Measurements from ENCODE around the gene PTGR1.
"Not testable (repeated sequence)": the region's sequence is repeated elsewhere in the genome, so short reads cannot be mapped to it uniquely, and the experiment has no call there.

Gene PTGR1

DNA sequence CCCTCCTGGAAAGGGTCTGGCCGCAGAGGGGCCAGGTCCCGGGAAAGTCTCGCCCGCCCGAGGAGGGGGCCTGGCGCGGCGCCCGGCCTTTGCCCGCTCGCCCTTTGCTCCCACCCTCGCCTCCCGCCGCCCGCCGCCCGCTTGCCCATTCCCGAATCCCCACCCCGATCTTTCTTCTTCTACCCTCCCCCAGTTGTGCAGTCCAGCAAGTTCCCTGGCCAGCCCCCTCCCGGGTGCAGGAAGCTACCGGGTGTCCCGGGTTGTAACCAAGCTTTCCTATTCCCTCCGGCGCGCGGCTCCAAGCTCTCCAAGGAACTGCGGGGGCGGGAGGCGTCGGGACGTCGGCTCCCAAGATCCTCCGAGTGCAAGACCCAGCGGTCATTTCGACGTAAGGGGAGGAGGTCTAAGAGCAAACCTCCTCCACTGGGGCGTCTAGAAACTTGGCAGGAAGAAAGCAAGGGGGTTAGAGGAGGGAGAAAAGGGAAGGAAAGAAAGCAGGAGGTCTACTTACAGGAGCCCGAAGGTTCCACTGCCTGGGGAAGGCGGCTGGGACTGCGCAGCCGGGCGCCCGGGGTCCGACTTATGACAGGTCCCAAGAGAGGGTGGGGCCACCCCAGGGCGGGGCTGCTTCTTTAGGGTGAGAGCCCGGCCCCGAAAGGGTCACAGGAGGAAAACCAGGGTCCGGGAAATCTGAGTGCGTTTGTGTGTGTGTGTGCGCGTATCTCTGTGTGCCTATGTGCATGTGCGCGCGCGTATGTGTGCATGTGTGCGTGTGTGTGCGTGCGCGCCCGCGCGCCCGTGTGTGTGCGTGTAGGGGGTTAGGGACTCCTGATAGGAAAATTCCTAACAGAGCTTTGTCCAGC is at the start of gene PTGR1:
TSS of gene PTGR1 (minus strand) at position 556 of the 863 bp plus-strand sequence. CDS start 2,225 bp downstream, outside the sequence.
- DNase-seq: no peak

DNA sequence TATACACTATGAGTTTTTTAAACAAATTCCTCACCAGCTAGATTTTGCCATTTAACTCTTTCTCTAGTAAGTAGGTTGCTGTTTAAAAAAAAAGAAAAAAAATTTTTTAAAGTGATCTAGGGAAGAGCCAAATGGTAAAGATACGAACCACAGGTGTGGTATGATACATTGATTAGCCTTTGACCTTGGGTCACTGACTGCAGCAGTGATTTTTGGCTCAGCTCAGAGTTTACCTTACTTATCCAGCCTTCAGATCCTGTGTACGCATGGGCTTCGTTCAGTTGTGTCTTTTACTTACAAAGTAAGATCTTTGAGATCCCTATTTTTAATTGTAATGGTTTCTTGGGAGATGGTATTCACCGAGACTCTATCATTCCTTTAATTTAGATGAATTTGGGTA is 49.6 kb upstream of the PTGR1 start:
- DNase-seq: no peak

DNA sequence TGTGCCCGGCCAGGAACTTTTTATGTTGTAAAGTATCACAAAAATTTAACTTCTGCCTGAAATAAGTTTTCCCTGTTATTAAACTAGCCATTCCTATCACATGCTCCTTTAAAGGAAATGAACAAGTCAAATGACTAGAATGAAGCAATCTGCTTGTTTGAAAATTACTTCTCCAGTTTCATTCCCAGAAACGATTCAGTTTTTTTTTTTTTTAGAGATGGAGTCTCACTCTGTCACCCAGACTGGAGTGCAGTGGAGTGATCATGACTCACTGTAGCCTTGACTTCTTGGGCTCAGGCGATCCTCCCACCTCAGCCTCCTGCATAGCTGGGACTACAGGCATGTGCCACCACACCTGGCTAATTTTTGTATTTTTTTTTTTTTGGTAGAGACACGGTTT is 48.6 kb upstream of the PTGR1 start:
- no peak for DNase-seq

DNA sequence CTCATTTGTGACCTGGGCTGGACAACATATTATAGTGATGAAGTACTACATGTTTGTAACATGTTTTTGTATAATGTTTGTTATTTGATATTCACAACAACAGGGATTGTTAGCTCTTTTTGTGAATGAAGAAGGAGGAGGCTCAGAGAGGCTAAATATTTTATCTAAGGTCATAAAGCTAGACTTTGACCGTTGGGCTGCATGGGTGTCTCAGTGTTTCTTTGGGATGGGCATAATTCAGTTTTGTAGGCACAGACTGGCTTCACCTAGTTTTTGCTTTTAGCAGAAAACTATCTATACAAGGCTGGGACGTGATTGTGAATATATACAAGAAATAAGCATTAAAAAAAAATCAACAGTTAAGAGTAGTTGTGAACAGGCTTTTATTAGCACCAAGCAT is 47.0 kb upstream of the PTGR1 start:
- no peak for DNase-seq

DNA sequence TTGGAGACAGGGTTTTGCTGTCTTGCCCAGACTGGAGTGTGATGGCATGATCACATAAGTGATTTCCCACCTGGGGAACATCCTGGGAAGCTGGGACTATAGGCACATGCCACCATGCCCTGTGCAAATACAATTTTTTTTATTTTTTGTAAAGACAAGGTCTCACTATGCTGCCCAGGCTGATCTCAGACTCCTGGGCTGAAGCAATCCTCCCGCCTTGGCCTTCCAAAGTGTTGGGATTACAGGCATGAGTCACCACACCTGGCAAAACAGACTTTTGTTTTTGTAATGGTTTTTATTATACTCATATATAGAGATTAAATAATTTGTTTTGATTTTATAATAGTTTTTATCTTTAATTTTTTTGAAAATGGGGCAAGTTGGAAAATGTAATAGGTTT is 46.4 kb upstream of the PTGR1 start:
- DNase-seq: no peak

DNA sequence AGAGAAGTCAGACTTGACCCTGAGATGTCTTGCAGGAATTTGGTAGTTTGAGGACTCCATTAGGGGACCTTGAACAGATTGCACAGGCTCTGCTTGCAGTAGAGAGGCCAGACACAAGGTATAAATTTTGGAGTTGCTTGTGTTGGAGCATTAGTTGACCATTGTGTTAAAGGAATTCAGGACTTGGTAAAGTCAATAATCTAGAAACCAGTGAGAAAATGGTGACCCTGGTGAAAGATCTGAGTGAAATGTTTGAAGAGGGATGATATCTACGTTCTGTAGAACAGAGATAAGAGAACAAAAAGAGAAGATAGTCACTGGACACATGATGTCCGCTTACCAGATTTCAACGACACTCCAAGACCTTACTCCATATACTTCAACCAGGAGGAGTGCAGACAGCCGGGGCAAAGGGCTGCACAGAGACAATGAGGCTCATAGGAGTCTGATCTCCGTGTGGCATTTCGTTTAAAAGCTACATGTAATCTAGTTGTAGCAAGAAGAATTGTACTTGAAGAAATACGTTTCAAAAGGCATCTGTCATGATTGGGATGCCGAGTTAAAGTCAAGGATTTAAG is 44.8 kb upstream of the PTGR1 start:
- no peak for DNase-seq

DNA sequence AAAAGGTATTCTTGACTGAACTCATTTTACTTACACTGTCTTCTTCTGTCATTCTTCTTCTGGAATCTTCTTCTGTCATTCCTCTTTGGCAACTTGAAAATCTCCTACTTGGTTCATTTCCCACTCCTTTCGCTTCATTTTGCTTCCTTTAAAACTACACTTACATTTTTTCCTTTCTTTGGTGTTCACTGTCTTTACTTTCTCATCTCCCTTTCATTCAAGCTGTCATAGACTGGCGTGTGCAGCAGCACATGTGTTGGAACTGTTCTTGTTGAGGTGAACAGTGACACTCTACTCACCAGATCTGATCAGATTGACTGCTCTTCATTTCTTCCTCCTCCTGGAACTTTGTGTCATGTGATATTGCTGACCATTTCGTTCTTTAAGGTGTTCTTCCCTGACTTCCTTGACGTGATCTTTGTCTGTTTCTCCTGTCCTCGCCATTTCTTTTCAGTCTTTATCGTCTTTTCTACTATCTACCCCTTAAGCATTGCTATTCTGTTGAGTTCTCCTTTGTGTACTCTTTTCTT is 38.0 kb upstream of the PTGR1 start:
- DNase-seq: no peak

DNA sequence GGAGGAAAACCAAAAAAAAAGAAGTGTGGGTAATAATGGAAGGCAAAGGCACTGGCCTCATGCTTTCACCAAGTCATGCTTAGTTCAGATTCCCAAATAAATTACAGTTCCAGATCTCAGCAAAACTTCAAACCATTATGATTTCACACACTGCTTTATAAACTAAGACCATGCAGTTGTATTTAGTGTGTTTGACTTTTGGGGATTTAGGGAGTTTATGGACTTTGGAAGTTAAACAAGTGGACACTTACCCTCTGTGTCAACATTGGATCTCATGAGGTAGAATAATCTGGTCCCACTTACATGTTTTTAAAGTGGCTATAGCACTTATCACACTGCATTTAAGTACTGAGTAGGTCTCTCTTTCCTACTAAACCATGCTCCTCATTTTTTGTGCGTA is 35.4 kb upstream of the PTGR1 start:
- DNase-seq: no peak

DNA sequence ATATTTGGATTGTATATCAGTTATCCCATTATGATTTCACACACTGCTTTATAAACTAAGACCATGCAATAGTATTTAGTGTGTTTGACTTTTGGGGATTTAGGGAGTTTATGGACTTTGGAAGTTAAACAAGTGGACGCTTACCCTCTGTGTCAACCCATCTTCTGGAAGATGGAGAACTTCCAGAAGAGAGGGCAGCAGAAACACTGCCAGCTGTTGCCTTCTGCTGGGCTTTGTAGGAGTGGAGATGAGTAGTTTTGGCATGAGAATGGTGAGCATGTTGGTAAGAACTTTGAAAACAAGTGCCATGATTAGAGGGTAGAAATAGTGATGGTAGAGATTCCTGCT is 33.9 kb upstream of the PTGR1 start:
- no peak for DNase-seq

DNA sequence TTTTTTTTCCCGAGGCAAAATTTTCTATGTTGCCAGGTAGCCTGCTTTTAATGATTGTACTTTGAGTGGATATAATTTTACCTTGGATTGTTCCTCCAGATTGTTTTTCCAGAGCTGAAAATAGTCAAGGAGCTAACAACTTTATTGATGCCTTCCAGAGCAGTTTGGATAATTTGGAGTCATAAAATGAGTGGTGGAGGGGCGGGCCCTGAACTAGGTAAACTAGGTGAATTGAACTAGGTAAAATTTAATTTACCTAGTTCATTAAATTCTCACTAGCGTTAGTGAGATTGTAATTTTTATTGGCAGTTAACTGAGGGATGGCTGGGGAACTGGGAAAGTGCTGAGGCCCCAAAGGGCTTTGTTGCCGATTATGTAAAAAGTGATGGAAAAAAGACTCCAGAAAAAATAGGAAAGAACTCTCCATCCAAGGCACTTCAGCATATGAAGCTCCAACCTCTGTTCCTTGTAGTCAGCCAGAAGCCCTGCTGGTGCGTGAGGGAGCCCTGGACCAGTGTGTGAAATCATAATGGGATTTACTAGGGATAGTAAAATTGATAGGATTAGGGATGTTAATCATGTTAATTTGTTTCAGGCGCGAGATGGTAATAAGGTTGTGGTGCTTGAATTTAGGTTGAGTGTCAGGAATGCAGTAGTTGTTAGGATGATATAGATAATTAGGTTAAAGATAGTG is 33.4 kb upstream of the PTGR1 start:
- DNase-seq: no peak

DNA sequence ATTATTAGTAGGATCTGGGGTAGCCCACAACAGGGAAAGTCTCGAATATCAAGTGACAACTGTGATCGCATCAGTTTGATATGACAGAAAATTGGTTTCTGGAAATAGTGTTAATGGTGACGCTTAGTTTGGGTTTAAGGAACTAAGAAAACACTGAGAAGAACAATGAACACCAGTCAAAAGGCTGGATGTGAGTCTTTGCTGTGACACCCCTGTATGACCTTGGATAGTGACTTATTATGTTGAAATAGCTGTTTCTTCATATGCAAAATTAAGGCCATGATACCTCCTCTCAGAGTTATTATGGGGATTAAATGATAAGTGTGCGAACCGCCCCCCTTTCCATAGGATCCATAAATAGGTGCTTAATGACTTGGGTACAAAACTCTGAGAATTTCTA is 32.6 kb upstream of the PTGR1 start:
- no peak for DNase-seq

DNA sequence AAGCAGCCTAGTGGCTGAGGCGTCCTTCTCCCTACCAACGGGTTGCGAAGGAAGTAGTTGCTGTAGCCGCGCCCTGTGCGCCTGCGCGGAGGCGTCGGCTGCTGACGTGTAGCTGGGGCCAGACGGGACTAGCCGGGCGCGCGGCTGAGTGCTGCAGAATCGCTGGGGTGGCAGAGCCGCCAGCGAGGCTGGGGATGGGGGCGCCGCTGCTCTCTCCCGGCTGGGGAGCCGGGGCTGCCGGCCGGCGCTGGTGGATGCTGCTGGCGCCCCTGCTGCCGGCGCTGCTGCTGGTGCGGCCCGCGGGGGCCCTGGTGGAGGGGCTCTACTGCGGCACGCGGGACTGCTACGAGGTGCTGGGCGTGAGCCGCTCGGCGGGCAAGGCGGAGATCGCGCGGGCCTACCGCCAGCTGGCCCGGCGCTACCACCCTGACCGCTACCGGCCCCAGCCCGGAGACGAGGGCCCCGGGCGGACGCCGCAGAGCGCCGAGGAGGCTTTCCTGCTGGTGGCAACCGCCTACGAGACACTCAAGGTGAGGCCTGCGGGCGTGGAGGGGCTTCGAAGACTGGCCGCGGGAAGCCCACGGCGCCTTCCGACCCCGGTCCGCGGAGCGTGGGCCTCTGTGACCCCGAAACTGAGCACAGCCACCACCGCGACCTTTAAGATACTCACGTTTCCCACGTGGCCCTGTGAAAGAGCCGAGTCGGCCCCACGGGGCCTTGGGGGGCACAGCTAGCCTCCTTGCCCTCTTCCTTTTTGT is 31.9 kb upstream of the PTGR1 start, which contains the start of gene DNAJC25:
TSS of gene DNAJC25 (plus strand) at position 121 of the 758 bp plus-strand sequence. CDS start at position 195, 74 bp downstream.
- peak; percentile 92 for DNase-seq

DNA sequence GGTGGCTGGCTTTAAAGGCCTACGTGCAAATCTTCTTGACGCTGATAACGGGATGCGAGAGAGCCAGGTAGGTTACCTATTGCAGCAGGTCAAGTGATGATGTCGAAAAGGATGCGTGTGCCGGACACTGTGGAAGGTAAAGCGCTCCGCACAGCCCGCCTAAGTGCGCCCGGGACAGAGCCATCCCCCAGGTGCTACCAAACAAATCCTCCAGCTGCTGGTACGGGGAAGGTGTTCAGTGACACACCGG is 31.4 kb upstream of the PTGR1 start:
- DNase-seq: no peak

DNA sequence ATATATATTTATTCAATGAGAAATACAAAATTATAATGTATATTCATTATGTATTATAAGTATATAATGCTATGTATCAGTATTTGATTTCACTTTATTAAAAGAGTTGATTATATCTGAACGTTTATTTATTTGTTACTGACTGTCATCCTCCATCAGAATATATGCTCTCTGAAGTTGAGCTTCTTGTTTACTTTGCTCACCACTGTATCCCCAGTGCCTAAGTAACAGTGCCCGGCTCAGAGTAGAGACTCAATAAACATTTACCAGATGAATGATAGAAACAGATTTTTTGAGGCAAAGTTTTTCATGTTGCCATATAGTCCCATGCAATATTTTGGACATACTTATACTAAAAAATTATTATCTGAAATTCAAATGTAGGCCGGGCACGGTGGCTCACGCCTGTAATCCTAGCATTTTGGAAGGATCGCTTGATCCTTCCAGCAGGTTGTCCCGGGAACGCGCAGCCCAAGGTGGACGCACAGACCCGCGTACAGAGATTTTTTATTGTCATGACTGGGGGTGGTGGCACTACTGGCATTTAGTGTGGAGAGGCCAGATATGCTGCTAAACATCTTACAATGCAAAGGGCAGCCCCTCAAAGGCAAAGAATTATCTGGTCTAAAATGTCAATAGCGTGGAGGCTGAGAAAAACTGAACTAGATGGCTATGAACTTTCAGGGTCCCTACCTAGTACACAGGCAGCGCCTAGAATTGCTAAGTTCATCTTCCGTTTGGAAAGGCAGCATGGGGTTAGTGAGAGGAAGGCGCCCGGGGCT is 30.9 kb upstream of the PTGR1 start:
- DNase-seq: peak; percentile 56

DNA sequence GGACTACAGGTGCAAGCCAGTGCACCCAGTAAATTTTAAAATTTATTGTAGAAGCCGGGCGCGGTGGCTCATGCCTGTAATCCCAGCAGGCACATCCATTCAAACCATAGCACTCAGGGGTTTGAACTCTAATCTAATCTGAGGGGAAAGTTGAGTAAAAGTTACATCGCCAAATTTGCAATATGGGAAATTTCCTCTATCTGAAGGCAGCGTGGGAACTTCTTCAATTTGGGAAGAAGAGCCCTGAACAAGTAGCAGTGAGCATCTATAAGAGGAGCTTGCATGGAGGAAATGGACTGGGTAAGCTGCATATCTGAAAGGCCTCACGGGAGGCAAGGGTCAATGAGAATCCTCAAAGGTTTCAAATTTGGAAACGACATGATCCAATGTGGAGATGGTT is 29.0 kb upstream of the PTGR1 start:
- no peak for DNase-seq

DNA sequence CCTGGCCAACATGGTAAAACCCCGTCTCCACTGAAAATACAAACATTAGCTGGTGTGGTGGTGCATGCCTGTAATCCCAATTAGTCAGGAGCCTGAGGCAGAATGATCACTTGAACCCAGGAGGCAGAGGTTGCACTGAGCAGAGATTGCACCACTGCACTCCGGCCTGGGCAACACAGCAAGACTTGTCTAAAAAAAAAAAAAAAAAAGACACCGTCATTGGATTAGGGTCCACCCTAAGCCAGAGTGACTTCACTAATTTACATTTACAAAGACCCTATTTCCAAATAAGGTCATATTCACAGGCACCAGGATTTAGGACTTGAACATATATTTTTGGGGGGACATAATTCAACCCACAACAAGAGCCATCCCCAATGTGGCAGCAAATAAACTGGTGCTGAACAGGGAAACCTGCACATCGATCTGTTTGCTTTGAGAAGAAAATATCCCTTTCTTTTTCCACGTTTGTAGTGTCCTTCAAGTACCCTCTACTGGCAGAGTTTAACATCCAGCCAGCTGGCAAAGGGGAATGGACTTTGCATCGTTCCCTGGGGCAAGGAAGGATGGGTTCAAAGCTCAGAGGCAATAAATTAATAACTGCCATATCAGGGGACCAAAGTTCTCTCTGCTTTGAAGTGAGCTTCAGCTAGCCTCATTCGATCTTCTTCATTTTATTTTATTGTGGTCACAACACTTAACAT is 28.0 kb upstream of the PTGR1 start:
- no peak for DNase-seq

DNA sequence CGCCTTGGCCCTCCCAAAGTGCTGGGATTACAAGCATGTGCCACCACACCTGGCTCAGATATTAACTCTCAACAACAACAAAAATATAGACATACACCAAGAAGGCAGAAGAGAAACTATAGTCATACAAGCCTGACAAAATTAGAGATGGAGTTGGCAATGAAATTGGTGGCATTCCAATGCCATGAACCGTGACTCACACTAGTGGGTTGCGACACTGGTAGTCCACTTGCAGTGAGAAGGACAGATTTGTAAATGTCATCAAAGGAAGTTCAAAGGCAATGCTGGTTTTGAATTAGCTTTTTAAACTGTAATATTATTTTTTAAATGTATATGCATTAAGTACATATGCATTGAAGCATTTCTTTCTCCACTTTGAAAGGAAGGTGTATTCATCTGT is 23.2 kb upstream of the PTGR1 start:
- DNase-seq: no peak

DNA sequence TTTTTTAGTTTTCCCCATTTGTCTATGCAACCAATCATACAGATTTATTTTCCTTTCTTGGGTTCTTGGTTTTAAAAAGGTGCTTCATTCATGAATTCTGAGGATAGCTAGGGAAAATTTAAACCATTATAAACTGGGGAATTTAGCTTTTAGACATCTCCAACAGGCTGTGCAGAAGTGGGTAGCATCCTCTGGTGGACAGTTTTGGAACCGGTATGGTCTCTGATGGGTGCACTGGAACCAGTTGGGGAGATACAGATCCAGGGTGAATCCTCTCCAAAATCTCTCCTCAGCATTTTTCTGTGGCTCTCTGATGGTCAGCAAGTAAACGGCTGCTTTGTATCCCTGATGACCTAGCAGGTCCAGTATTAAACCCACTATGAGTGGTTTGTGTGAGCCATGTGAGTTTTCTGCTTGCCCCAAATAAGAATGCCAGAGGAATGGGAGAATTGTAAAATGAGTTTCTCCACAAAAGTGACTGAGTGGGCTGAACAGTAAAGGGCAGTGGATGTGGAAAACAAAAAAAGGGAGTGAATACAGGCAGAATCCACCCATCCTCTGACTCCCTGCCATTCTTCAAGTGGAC is 22.5 kb upstream of the PTGR1 start:
- DNase-seq: no peak

DNA sequence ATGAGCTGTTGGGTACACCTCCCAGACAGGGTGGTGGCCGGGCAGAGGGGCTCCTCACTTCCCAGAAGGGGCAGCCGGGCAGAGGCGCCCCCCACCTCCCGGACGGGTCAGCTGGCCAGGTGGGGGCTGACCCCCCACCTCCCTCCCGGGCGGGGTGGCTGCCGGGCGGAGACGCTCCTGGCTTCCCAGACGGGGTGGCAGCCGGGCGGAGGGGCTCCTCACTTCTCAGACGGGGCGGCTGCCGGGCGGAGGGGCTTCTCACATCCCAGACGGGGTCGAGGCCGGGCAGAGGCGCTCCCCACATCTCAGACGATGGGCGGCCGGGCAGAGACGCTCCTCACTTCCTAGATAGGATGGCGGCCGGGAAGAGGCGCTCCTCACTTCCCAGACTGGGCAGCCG is 17.9 kb upstream of the PTGR1 start:
- not testable (repeated sequence) for DNase-seq

DNA sequence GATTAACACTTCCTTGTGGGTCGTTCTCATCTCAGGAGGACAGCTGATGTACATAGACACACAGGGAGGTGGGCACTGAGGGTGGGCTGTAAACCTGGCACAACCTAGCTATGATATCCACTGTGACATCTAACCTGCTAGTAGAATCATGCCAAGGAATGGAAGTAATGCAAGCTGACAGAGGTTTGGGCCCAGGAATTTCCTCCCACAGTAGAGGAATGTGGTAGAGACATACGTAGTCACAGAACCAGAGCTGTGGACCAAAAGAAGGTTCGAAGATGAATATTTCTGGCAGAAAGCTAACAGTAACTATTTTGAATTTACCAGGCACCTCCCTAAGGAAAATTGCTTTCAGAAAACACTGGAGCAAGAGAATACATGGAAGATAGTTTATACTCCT is 16.5 kb upstream of the PTGR1 start:
- DNase-seq: no peak

DNA sequence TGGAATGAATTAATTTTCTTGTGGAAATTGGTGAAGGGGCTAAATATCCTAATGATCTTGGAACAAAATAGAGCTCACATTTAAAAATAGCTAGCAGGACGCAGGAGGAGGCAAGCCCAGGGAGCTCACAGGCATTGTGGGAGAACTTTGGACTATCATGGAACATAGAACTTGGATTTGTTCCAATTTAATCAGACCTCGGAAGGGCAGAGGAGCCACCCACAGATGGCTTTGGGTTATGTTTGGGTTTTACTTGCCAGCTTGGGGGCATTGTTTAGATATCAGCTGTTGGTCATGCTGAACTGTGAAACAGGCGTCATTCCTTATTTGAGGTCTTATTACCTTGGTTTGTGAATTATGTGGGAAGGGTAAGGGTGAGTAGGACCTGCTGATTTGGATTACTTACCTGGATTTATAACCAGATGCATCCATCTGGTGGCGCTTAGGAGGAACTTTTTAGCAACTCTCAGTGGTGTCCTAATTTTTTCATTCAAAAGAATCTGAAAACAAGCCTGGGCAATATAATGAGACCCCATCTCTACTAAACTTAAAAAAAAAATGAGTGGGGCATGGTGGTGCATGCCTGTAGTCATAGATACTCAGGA is 14.1 kb upstream of the PTGR1 start:
- no peak for DNase-seq

All from NCI-H2171 (cell line).